Fibroblast of skin of right quadriceps (primary cell): ENCODE results near the gene BLVRA.
"Not testable (repeated sequence)": the region's sequence is repeated elsewhere in the genome, so short reads cannot be mapped to it uniquely, and the experiment has no call there.

Experiments
- DNase-seq: peaks from one replicate; pipeline ENCODE4 v3.0.0-alpha.2; 2013

BLVRA gene

GRCh38 chr7:43810195-43810941 lies 51.9 kb downstream of the BLVRA start:
- peak; percentile 6 for DNase-seq

DNA sequence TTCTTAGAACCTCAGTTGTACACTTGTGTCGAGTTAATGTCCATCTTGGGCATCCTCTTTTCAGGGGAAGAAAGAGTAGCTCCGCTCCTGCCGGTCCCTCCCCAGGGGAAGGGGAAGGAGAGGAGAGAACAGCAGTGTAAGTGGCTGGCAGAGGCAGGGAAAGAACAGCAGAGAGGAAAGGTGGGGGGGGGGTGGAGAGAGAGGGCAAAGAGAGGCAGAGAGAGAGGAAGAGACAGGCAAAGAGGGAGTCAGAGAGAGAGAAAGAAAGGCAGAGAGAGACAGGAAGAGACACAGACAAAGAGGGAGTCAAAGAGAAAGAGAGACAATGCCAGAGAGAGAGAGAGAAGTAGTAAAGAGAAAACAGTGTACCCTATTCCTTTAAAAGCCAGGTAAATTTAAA lies 56.9 kb downstream of the BLVRA start:
- no peak for DNase-seq

- not testable (repeated sequence) for DNase-seq
Observed at GRCh38 chr7:43816046-43816797, 57.7 kb downstream of the BLVRA start.

DNA sequence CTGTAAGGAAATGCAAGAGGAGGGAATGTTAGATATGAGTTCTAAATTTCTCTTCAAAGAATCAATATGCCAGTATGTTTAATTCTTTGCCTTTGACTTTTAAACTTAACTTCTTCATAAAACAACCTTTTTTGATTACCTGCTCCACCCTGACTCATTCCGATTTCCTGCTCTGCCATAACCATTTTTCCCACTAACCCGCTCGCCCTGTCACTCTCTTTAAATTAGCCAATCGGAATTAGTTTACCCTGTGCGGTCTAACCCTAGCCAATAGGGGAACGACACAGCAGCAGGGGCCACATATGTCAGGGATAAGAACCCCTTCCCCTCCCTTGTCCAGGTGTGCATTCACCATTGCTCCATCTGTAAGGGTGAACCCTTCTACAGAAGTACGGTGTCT lies 64.9 kb downstream of the BLVRA start:
- DNase-seq = not testable (repeated sequence)

DNA sequence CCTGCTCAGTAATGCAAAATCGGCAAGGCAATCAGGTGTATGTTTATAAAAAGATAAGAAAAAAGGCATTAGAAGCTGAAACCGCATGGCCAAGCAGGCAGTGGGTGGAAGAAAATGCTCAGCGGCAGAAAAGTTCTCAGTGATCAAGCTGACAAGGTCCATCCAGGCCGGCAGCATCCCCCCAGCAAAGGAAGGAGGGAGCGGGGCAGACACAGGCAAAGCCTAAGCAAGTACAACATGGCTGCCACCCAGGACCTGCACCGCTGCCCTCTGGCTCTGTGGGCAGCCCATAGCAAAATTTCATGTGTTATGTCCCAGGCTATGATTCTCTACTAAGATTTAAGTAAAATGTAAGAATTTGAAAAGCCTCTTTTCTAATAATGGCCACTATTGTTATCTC lies 65.5 kb downstream of the BLVRA start:
- no peak for DNase-seq

- not testable (repeated sequence) for DNase-seq
Observed at GRCh38 chr7:43824513-43824912, 66.0 kb downstream of the BLVRA start.

DNA sequence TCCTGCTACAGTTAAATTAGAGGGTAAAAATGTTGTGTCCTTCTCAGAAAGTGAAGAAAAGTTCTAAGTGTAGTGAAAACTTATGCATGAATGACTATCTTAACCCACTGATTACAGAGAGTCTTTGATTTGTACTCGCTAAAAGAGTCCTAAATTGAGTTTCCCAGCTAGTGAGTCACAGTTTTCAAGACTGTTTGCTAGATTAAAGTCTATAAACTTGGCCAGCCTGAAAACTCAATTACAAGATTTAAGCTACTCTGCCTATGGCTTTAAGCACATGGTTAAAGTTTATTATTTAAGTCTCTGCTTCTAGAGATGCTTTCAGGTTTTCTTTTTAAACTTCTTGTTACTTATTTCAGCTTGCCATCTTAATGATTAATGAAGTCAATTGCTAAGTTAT lies 66.5 kb downstream of the BLVRA start:
- no peak for DNase-seq

DNA sequence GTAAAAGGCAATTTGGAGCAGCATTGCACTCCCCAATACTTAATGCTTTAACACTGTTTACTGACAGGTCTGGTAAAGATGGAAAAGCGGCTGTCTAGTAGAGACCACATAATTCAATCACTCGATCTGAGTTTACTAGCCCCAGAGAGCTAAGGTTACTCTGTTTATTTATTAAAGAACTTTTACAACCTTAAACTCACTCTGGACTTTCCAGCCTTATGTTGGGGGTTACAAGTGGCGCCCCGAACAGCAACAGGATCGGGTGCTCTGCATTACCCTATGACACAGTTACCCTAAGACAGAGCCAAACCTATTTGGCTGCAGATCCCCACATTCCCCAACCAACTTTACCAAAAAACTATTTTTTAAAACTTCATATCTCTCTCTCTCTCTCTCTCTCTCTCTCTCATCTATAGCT lies 66.9 kb downstream of the BLVRA start:
- DNase-seq = no peak

DNA sequence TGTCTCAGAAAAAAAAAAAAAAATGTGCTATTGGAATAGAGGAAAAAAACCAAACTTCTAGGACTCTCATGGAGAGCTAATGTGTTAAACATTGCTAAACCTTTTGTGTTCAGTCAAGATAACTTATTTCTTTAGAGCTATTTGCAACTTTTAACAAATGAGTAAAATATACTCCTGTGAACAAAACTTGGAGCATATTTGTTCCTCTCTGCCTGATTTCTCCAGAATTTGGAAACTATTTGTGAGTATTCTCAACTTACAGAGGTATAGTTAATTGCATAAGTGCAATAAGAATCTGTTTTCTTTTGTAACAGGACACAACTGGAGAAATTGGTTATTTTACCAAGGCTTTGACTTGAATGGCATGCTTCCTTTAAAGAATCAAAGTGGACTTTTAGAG lies 72.4 kb downstream of the BLVRA start:
- not testable (repeated sequence) for DNase-seq

GRCh38 chr7:43834463-43835251 lies 76.2 kb downstream of the BLVRA start:
- DNase-seq = peak; percentile 31

GRCh38 chr7:43838201-43838658 lies 79.8 kb downstream of the BLVRA start:
- no peak for DNase-seq

GRCh38 chr7:43843296-43843695 lies 84.8 kb downstream of the BLVRA start:
- no peak for DNase-seq

DNA sequence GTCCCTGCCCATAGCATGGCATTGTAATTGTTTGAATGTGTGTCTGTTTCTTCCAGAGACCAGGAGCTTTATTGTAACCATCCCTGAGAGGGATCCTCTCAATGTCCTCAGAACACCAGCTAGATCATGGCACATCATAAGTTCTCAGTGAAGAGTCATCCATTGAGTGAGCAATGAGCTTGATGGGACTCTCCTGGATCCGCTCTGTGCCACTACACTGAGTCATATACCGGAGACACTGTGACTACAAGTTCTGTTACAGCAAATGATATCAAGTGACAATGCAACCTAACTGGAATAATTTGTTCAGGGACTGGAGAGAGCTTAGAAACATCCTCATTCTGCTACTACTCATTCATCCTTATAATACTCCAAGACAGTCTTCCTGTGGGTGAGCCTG lies 85.8 kb downstream of the BLVRA start:
- no peak for DNase-seq

DNA sequence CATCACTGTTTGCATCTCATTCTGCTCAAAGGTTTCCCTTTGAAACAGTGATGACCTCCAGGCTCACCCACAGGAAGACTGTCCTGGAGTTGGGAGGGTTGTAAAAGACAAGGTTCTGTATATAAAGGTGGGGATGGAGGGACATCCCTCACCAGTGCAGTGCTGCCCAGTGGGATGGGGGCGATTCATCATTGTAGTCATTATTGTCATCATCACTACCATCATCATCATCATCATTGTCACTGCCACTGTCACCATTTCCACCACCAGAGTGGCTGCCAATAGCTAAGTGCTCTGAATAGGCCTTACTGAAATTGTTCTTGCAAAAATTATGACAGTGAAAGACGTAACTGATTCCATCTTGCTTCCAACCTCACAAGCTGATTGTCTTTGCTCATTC lies 86.2 kb downstream of the BLVRA start:
- no peak for DNase-seq

- DNase-seq = peak; percentile 28
Observed at GRCh38 chr7:43847496-43847895, 89.0 kb downstream of the BLVRA start.

- no peak for DNase-seq
Observed at GRCh38 chr7:43849047-43849446, 90.6 kb downstream of the BLVRA start.

- DNase-seq = no peak
Observed at GRCh38 chr7:43850348-43851116, 92.1 kb downstream of the BLVRA start.

- DNase-seq = no peak
Observed at GRCh38 chr7:43851805-43852204, 93.3 kb downstream of the BLVRA start.

- no peak for DNase-seq
Observed at GRCh38 chr7:43855176-43855575, 96.7 kb downstream of the BLVRA start.

DNA sequence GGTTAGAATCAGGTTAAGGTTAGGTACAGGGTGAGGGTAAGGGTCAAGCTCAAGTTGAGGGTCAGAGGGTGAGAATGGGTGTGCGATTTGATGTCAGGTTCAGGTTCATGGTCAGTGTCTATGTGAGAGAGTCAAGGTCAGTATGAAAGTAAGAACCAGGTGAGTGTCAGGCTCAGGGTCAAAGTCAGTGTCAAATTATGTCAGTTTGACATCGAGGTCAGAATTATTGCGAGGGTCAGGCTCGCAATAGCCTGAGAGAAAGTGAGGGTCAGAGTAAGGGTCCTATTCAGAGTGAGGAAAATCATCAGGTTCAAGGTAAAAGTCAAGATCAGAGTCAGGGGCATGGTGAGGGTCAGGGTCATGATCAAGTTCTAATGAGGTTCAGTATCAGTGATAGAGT lies 97.8 kb downstream of the BLVRA start:
- DNase-seq = no peak
